GM12878 (cell line): ENCODE results near the gene ARHGEF38. TPM values are rescaled to one million over a fixed set of nuclear protein-coding genes. Genes with fewer than 3 reads are reported as not detected.

ENCODE experiments used
- BCL11A ChIP-seq: IDR thresholded peaks from 2 replicates; pipeline ENCODE4 v1.6.1; 2011; ENCODE audit warnings: low read depth, low read length
- BHLHE40 ChIP-seq, 2 experiments: fragments of 450-650 bp in 1 of 2; IDR thresholded peaks; 2 replicates each; pipeline ENCODE4 v1.6.1; 2011 to 2017; ENCODE audit warnings: low read depth in 2 of 2, borderline replicate concordance in 1 of 2, improper control_type of control experiment in 1 of 2, low read length in 1 of 2, mild to moderate bottlenecking in 1 of 2
- CTCF ChIP-seq, 3 experiments: IDR thresholded peaks in 2 of 3; conservative IDR thresholded peaks in 1 of 3; 2 replicates each; pipeline ENCODE4 v1.5.1; 2011; ENCODE audit warnings: low read depth in 3 of 3, low read length in 3 of 3, mild to moderate bottlenecking in 3 of 3, control low read depth in 2 of 3, moderate library complexity in 2 of 3, inconsistent platforms in 1 of 3, mixed read lengths in 1 of 3; ENCODE audit not compliant: control insufficient read depth in 2 of 3, insufficient read depth in 1 of 3; ENCODE audit errors: extremely low read depth in 1 of 3
- MXI1 ChIP-seq: fragments of 150-350 bp; IDR thresholded peaks from 2 replicates; pipeline ENCODE4 v1.6.1; 2011; ENCODE audit warnings: low read depth, mild to moderate bottlenecking, inconsistent platforms, low read length, improper control_type of control experiment
- PAX5 ChIP-seq: IDR thresholded peaks from 2 replicates; pipeline ENCODE4 v1.6.1; 2011; ENCODE audit warnings: low read depth, low read length, borderline replicate concordance
- PKNOX1 ChIP-seq: fragments of 450-650 bp; IDR thresholded peaks from 2 replicates; pipeline ENCODE4 v1.6.1; 2016; ENCODE audit warnings: mild to moderate bottlenecking
- SKIL ChIP-seq: fragments of 450-650 bp; IDR thresholded peaks from 2 replicates; pipeline ENCODE4 v1.6.1; 2017; ENCODE audit warnings: mild to moderate bottlenecking, low read depth, inconsistent platforms; ENCODE audit not compliant: poor library complexity, severe bottlenecking
- SREBF1 ChIP-seq: IDR thresholded peaks from 2 replicates; pipeline ENCODE4 v1.6.1; 2012; ENCODE audit warnings: mild to moderate bottlenecking, low read length
- SUZ12 ChIP-seq: fragments of 200-600 bp; sonication (generic); IDR thresholded peaks from one replicate; pipeline ENCODE4 v1.6.1; 2018; ENCODE audit warnings: antibody characterized with exemption, mild to moderate bottlenecking; ENCODE audit not compliant: unreplicated experiment
- polyA plus RNA-seq, 11 experiments: library from polyadenylated mRNA; depleted of rRNA in 4 of 11; unstranded in 6 of 11; stranded (reverse) in 5 of 11; fragments of >200 nt; fragmentation: Nextera tagmentation in 4 of 11; fragmentation: Illumina TruSeq in 1 of 11; extraction: Ambion mirVana in 4 of 11; extraction: Trizol in 1 of 11; gene quantifications; 1 replicate in 1 of 11; 2 replicates in 10 of 11; pipeline versions ENCODE4 v1.2.1 to v1.2.3, GENCODE V29; 2011 to 2016; ENCODE audit warnings: inconsistent platforms in 2 of 11, missing spikeins in 2 of 11, low read depth in 1 of 11
- total RNA-seq, 4 experiments: library from RNA; depleted of rRNA in 3 of 4; stranded (reverse); fragments of >200 nt in 3 of 4; fragmentation: Illumina TruSeq in 1 of 4; extraction: Trizol in 1 of 4; gene quantifications; 2 replicates each; pipeline versions ENCODE4 v1.2.1 to v1.2.3, GENCODE V29; 2013 to 2021

Gene ARHGEF38
- total and polyA plus RNA-seq, 10 of the 15 experiments (the other 5 are each of a cell fraction or from before 2014, with no cell fraction given), result 0.01 to 1.1 (median 0.09) TPM; not detected in 2

GRCh38 chr4:105719204-105719603, 166.8 kb downstream of the ARHGEF38 start (continued):
- TF ChIP-seq SKIL, result no peak
- TF ChIP-seq SUZ12, result no peak
- no peak for TF ChIP-seq MXI1
- TF ChIP-seq PKNOX1, result no peak
- no peak for TF ChIP-seq SREBF1
- TF ChIP-seq PAX5, result no peak
- TF ChIP-seq BHLHE40 (IDR thresholded peaks at IDR 0.05; ENCODE audit: borderline replicate concordance in 1 of 2, low read depth in 2 of 2, low read length in 1 of 2), result no peak
- no peak for TF ChIP-seq BCL11A
- no peak for TF ChIP-seq CTCF (IDR thresholded peaks at IDR 0.05 in 2 of 3, conservative IDR thresholded peaks at IDR 0.05 in 1 of 3; ENCODE audit: control insufficient read depth in 2 of 3, extremely low read depth in 1 of 3, insufficient read depth in 1 of 3, low read depth in 3 of 3, low read length in 3 of 3)
